Left ventricle myocardium inferior (tissue), 1 donor: ENCODE measurements around the gene GCLC. TPM values are rescaled to one million over a fixed set of nuclear protein-coding genes. Genes with fewer than 3 reads are reported as not detected.

Experiments used
- DNase-seq: peaks from one replicate; pipeline ENCODE4 v3.0.0-alpha.2; 2020
- H3K27ac ChIP-seq: fragments of 200-600 bp; replicated peaks from 2 replicates; pipeline ENCODE4 v1.8.0; 2021
- H3K27me3 ChIP-seq: fragments of 200-600 bp; 2 replicates; pipeline ENCODE4 v1.8.0; 2021; ENCODE audit warnings: low read depth
- H3K36me3 ChIP-seq: fragments of 200-600 bp; 2 replicates; pipeline ENCODE4 v1.8.0; 2021
- H3K4me1 ChIP-seq: fragments of 200-600 bp; 2 replicates; pipeline ENCODE4 v1.8.0; 2021
- H3K4me3 ChIP-seq: fragments of 200-600 bp; 2 replicates; pipeline ENCODE4 v1.8.0; 2021; ENCODE audit warnings: mild to moderate bottlenecking, moderate library complexity
- H3K9me3 ChIP-seq: fragments of 200-600 bp; replicated peaks from 2 replicates; pipeline ENCODE4 v1.8.0; 2021
- CTCF ChIP-seq: fragments of 200-600 bp; IDR thresholded peaks from 2 replicates; pipeline ENCODE4 v1.8.0; 2021; ENCODE audit warnings: antibody characterized with exemption, mild to moderate bottlenecking, borderline replicate concordance
- intact Hi-C: fragments of 100-400 bp; cut with micrococcal nuclease; formaldehyde crosslinking; loops from one replicate; pipeline ENCODE4 v1.11.0; 2022
- total RNA-seq: library from RNA; stranded (reverse); fragmentation: NEBNext Ultra II Directional; extraction: Animal tissue kit (Norgen Biotek cat#: 25700); gene quantifications from one replicate; pipeline ENCODE4 v1.2.1, GENCODE V29; 2021
- donor health status: DM: no; HTN: yes; CAD: no; lungs with severe emphysema.

Gene GCLC
- total RNA-seq, 1 donor from 2014 or later: 30.3 TPM

GRCh38 chr6:53456809-53457208, 88.1 kb downstream of the GCLC start:
- no peak for TF ChIP-seq CTCF
- H3K9me3 ChIP-seq: peaks cover 9% of the 10 kb centered on the region
- DNase-seq: no peak
- no peak overlapping the region for H3K4me3 ChIP-seq
- no peaks in the 10 kb centered on the region for H3K36me3 ChIP-seq
- intact Hi-C loops: no loop called here
- H3K4me1 ChIP-seq: peaks cover 8% of the 10 kb centered on the region
- no peaks in the 10 kb centered on the region for H3K27me3 ChIP-seq
- H3K27ac ChIP-seq: no peak overlapping the region

- Histone ChIP-seq H3K36me3 (no peaks in the 10 kb centered on the region), H3K9me3 (peaks cover 14% of the 10 kb centered on the region), H3K4me1 (no peaks in the 10 kb centered on the region), H3K27ac (no peak overlapping the region), H3K27me3 (no peaks in the 10 kb centered on the region), H3K4me3 (no peak overlapping the region)
- no peak for TF ChIP-seq CTCF
- intact Hi-C loops: no loop called here
- DNase-seq: no peak
These were observed 89.2 kb downstream of the GCLC start for GRCh38 chr6:53455678-53456077.

GRCh38 chr6:53451165-53451564, 93.7 kb downstream of the GCLC start:
- Histone ChIP-seq H3K4me3 (no peak overlapping the region), H3K4me1 (peaks cover 6% of the 10 kb centered on the region), H3K27me3 (no peaks in the 10 kb centered on the region), H3K9me3 (peaks cover 22% of the 10 kb centered on the region), H3K27ac (no peak overlapping the region), H3K36me3 (no peaks in the 10 kb centered on the region)
- no peak for TF ChIP-seq CTCF
- intact Hi-C loops: no loop called here
- no peak for DNase-seq

- Histone ChIP-seq H3K27ac (no peak overlapping the region), H3K4me1 (peaks cover 6% of the 10 kb centered on the region), H3K4me3 (no peak overlapping the region), H3K27me3 (no peaks in the 10 kb centered on the region), H3K36me3 (no peaks in the 10 kb centered on the region), H3K9me3 (peaks cover 13% of the 10 kb centered on the region)
- TF ChIP-seq CTCF: no peak
- DNase-seq: no peak
- intact Hi-C loops: no loop called here
These were observed 97.0 kb downstream of the GCLC start for GRCh38 chr6:53447865-53448264.

Other genes with a start within 250 kb of the GCLC start
- gene ELOVL5, start 196.2 kb downstream of the GCLC start, total RNA-seq: 19.0 TPM
- gene KLHL31, start 120.7 kb upstream of the GCLC start, total RNA-seq: 299 TPM
- gene LRRC1, start 249.9 kb upstream of the GCLC start, total RNA-seq: 2.7 TPM